ENCODE results near the gene CAPRIN2. TPM values are rescaled to one million over a fixed set of nuclear protein-coding genes. Genes with fewer than 3 reads are reported as not detected.

The CAPRIN2 gene
- total RNA-seq, 4 donors from 2014 or later = 6.3 to 21.1 (median 7.2) TPM

GRCh38 chr12:30726647-30727046 is 28.1 kb downstream of the CAPRIN2 start:
- Histone ChIP-seq H3K9me3 (no peaks in the 10 kb centered on the region), H3K36me3 (peaks cover 0 to 19% of the 10 kb centered on the region in 2 donors), H3K27ac (no peak overlapping the region), H3K27me3 (no peaks in the 10 kb centered on the region), H3K4me1 (no peaks in the 10 kb centered on the region), H3K4me3 (no peak overlapping the region)
- DNase-seq (no peak), ATAC-seq (no peak)
- TF ChIP-seq POLR2A (IDR thresholded peaks at IDR 0.05) = no peak
- intact Hi-C loops (cut with DNase I; ENCODE audit: low total_unique reads) (no loop called here), in situ Hi-C loops (cut with MboI; ENCODE audit: low sequenced_read_pairs in 4 of 4) (no loop called here)

GRCh38 chr12:30725739-30726138 is 29.0 kb downstream of the CAPRIN2 start:
- Histone ChIP-seq H3K27me3 (no peaks in the 10 kb centered on the region), H3K36me3 (peaks cover 0 to 19% of the 10 kb centered on the region in 2 donors), H3K4me3 (no peak overlapping the region), H3K9me3 (no peaks in the 10 kb centered on the region), H3K27ac (no peak overlapping the region), H3K4me1 (no peaks in the 10 kb centered on the region)
- no peak for TF ChIP-seq CTCF (IDR thresholded peaks at IDR 0.05 in 4 of 5, conservative IDR thresholded peaks at IDR 0.05 in 1 of 5)
- TF ChIP-seq POLR2A (IDR thresholded peaks at IDR 0.05) = no peak
- ATAC-seq (no peak), DNase-seq (no peak)
- intact Hi-C loops (cut with DNase I; ENCODE audit: low total_unique reads) (no loop called here), in situ Hi-C loops (cut with MboI; ENCODE audit: low sequenced_read_pairs in 4 of 4) (no loop called here)

GRCh38 chr12:30719060-30719459 is 35.7 kb downstream of the CAPRIN2 start:
- TF ChIP-seq POLR2A (IDR thresholded peaks at IDR 0.05) (no peak), CTCF (IDR thresholded peaks at IDR 0.05 in 4 of 5, conservative IDR thresholded peaks at IDR 0.05 in 1 of 5) (no peak)
- peaks cover 2 to 34% of the 10 kb centered on the region in 2 donors for H3K36me3 ChIP-seq
- in situ Hi-C loops (cut with MboI; ENCODE audit: low sequenced_read_pairs in 4 of 4) = no loop called here
- H3K27me3 ChIP-seq = no peaks in the 10 kb centered on the region
- no peaks in the 10 kb centered on the region for H3K4me1 ChIP-seq
- no peak for ATAC-seq
- DNase-seq = no peak
- H3K9me3 ChIP-seq = no peaks in the 10 kb centered on the region
- H3K27ac ChIP-seq = no peak overlapping the region
- no peak overlapping the region for H3K4me3 ChIP-seq
- intact Hi-C loops (cut with DNase I; ENCODE audit: low total_unique reads) = no loop called here

GRCh38 chr12:30707613-30708342 is 47.0 kb downstream of the CAPRIN2 start:
- H3K9me3 ChIP-seq = no peaks in the 10 kb centered on the region
- in situ Hi-C loops (cut with MboI; ENCODE audit: low sequenced_read_pairs in 4 of 4) (no loop called here), intact Hi-C loops (cut with DNase I; ENCODE audit: low total_unique reads) (no loop called here)
- H3K27me3 ChIP-seq = no peaks in the 10 kb centered on the region
- H3K4me1 ChIP-seq = no peaks in the 10 kb centered on the region
- TF ChIP-seq CTCF (IDR thresholded peaks at IDR 0.05 in 4 of 5, conservative IDR thresholded peaks at IDR 0.05 in 1 of 5) = no peak
- no peak for TF ChIP-seq POLR2A (IDR thresholded peaks at IDR 0.05)
- H3K4me3 ChIP-seq = no peak overlapping the region
- peaks cover 0 to 4% of the 10 kb centered on the region in 2 donors for H3K36me3 ChIP-seq
- DNase-seq = no peak
- H3K27ac ChIP-seq = no peak overlapping the region
- no peak for ATAC-seq

GRCh38 chr12:30706476-30706875 is 48.3 kb downstream of the CAPRIN2 start:
- intact Hi-C loops (cut with DNase I; ENCODE audit: low total_unique reads) = no loop called here
- no peak overlapping the region for H3K27ac ChIP-seq
- no peaks in the 10 kb centered on the region for H3K27me3 ChIP-seq
- DNase-seq (no peak), ATAC-seq (no peak)
- H3K4me1 ChIP-seq = no peaks in the 10 kb centered on the region
- TF ChIP-seq POLR2A (IDR thresholded peaks at IDR 0.05) (no peak), CTCF (IDR thresholded peaks at IDR 0.05 in 4 of 5, conservative IDR thresholded peaks at IDR 0.05 in 1 of 5) (no peak)
- in situ Hi-C loops (cut with MboI; ENCODE audit: low sequenced_read_pairs in 4 of 4) = no loop called here
- no peak overlapping the region for H3K4me3 ChIP-seq
- H3K9me3 ChIP-seq = no peaks in the 10 kb centered on the region
- H3K36me3 ChIP-seq = no peaks in the 10 kb centered on the region

Data from gastrocnemius medialis (tissue), 4 donors.